ENCODE measurements around the gene POU2F1.

DNA sequence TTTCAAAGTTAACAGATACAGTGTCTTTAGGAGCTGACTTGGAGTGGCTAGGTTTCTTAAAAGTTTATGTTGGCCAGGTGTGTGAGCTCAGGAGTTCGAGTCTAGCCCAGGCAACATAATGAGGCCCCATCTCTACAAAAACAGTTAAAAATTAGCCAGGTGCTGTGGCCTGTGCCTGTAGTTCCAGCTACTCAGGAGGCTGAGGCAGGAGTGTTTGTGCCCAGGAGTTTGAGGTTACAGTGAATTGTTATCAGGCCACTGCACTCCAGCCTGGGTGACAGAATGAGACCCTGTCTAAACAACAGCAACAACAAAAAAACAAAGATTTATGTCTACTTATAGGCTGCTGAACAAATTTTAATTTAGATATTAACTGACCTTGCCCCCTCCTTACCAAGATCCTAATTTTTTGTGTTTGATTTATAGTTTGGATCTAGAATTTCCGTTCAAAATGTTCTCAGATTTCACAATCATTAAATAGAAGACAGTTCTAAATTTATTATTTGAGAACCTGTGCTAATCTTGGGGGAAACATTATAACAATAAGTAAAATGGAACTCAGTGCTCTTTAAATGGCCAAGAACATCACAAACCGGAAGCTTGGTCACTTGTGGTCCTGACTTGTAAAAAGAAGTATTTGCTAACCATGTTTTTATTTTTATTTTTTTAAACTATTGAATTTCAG, 67.8 kb downstream of the POU2F1 start:
- TF ChIP-seq FOXM1 (IDR thresholded peaks at IDR 0.05; ENCODE audit: borderline replicate concordance): no peak
- no peak for TF ChIP-seq SP1 (IDR thresholded peaks at IDR 0.05)
- no peak for TF ChIP-seq SUZ12 (IDR thresholded peaks at IDR 0.05)
- TF ChIP-seq ARNT (IDR thresholded peaks at IDR 0.05): no peak
- no peak for TF ChIP-seq ZNF384 (IDR thresholded peaks at IDR 0.05)
- TF ChIP-seq TARDBP (IDR thresholded peaks at IDR 0.05): no peak

Measured in HEK293T (cell line).